Activated naive CD4-positive, alpha-beta T cell (primary cell): ENCODE measurements around the gene RND2.
"Not testable (repeated sequence)": the region's sequence is repeated elsewhere in the genome, so short reads cannot be mapped to it uniquely, and the experiment has no call there.

ENCODE experiments used
- DNase-seq, 4 experiments: peaks; one replicate each; lab custom pipeline; 2025; lab: John Stamatoyannopoulos, UW

The RND2 gene

GRCh38 chr17:43027091-43028032 is 2.3 kb downstream of the RND2 start:
- DNase-seq, result no peak

GRCh38 chr17:43028221-43028861 is 3.3 kb downstream of the RND2 start:
- no peak for DNase-seq

GRCh38 chr17:43030137-43030767 is 5.2 kb downstream of the RND2 start:
- no peak for DNase-seq

GRCh38 chr17:43031666-43032065 is 6.6 kb downstream of the RND2 start:
- no peak for DNase-seq

- DNase-seq, result no peak
These were observed 9.2 kb downstream of the RND2 start for GRCh38 chr17:43033948-43034881.

GRCh38 chr17:43034894-43035293 is 9.9 kb downstream of the RND2 start:
- no peak for DNase-seq

- DNase-seq, result no peak
These were observed 14.6 kb downstream of the RND2 start for GRCh38 chr17:43039646-43040045.

GRCh38 chr17:43040655-43041054 is 15.6 kb downstream of the RND2 start:
- DNase-seq, result no peak

GRCh38 chr17:43042025-43042628 is 17.1 kb downstream of the RND2 start:
- DNase-seq, result no peak

GRCh38 chr17:43043307-43043706 is 18.3 kb downstream of the RND2 start:
- DNase-seq, result no peak

- DNase-seq, result no peak
These were observed 19.0 kb downstream of the RND2 start for GRCh38 chr17:43044024-43044423.

GRCh38 chr17:43051969-43052368 is 26.9 kb downstream of the RND2 start:
- DNase-seq, result no peak

- DNase-seq, result not testable (repeated sequence)
These were observed 28.0 kb downstream of the RND2 start for GRCh38 chr17:43053008-43053407.

GRCh38 chr17:43056051-43056450 is 31.0 kb downstream of the RND2 start:
- DNase-seq, result no peak

- DNase-seq, result no peak
These were observed 38.1 kb downstream of the RND2 start for GRCh38 chr17:43062984-43063638.

- no peak for DNase-seq
These were observed 43.7 kb downstream of the RND2 start for GRCh38 chr17:43068570-43069367.

GRCh38 chr17:43069368-43069898 is 44.4 kb downstream of the RND2 start:
- no peak for DNase-seq

GRCh38 chr17:43070257-43070656 is 45.2 kb downstream of the RND2 start:
- no peak for DNase-seq

GRCh38 chr17:43070872-43071271 is 45.8 kb downstream of the RND2 start:
- DNase-seq, result no peak

GRCh38 chr17:43074869-43075268 is 49.8 kb downstream of the RND2 start:
- DNase-seq, result no peak
